SK-N-SH (cell line): ENCODE results near the gene VWA3B. TPM values are rescaled to one million over a fixed set of nuclear protein-coding genes. Genes with fewer than 3 reads are reported as not detected.

ENCODE experiments used
- CTCF ChIA-PET: fragments of 300-600, 350-600 bp; formaldehyde crosslinking; extraction: SDS; loops from one replicate; lab custom pipeline; 2021; lab: Yijun Ruan, JAX
- POLR2A ChIA-PET: fragments of 350-600 bp; sonication (Branson Sonifier 250); formaldehyde crosslinking; extraction: SDS; loops from one replicate; lab custom pipeline; 2020; ENCODE audit warnings: antibody characterized with exemption, inconsistent platforms; lab: Yijun Ruan, JAX
- DNase-seq: peaks from one replicate; pipeline ENCODE4 v3.0.0; 2012
- H2AFZ ChIP-seq: fragments of 200-600 bp; sonication (generic); 2 replicates; pipeline ENCODE4 v1.8.1; 2016; ENCODE audit warnings: antibody characterized with exemption, mild to moderate bottlenecking, low read depth
- H3F3A ChIP-seq: fragments of 200-600 bp; sonication (generic); replicated peaks from 2 replicates; pipeline ENCODE3; 2016; ENCODE audit warnings: antibody characterized with exemption, mild to moderate bottlenecking; ENCODE audit not compliant: insufficient read depth
- H3K27ac ChIP-seq, 2 experiments: fragments of 200-500 bp in 1 of 2; fragments of 200-600 bp in 1 of 2; sonication (Bioruptor generic) in 1 of 2; sonication (generic), shearing (Covaris generic) in 1 of 2; 2 replicates each; pipeline versions ENCODE4 v1.5.1 to v1.6.1; 2014 to 2016; ENCODE audit warnings: low read depth in 2 of 2, inconsistent platforms in 1 of 2, low read length in 1 of 2, mild to moderate bottlenecking in 1 of 2, mixed read lengths in 1 of 2
- H3K27me3 ChIP-seq: fragments of 200-600 bp; sonication (generic), shearing (Covaris generic); 2 replicates; pipeline ENCODE4 v1.6.1; 2016; ENCODE audit warnings: mixed run types; ENCODE audit not compliant: insufficient read depth
- H3K36me3 ChIP-seq, 2 experiments: fragments of 200-500 bp in 1 of 2; fragments of 200-600 bp in 1 of 2; sonication (Bioruptor generic) in 1 of 2; sonication (generic) in 1 of 2; replicated peaks in 1 of 2; 2 replicates each; pipeline versions ENCODE3 to v1.5.1; 2014 to 2016; ENCODE audit warnings: low read length in 1 of 2, mild to moderate bottlenecking in 1 of 2; ENCODE audit not compliant: insufficient read depth in 2 of 2, control insufficient read depth in 1 of 2
- H3K4me1 ChIP-seq, 2 experiments: fragments of 200-500 bp in 1 of 2; fragments of 200-600 bp in 1 of 2; sonication (Bioruptor generic) in 1 of 2; sonication (generic), shearing (Covaris generic) in 1 of 2; 2 replicates each; pipeline versions ENCODE4 v1.5.1 to v1.6.1; 2014 to 2016; ENCODE audit warnings: low read depth in 1 of 2, low read length in 1 of 2, mixed run types in 1 of 2; ENCODE audit not compliant: insufficient read depth in 2 of 2, control insufficient read depth in 1 of 2
- H3K4me2 ChIP-seq: fragments of 200-600 bp; sonication (generic), shearing (Covaris generic); 2 replicates; pipeline ENCODE4 v1.6.1; 2017; ENCODE audit warnings: mixed run types
- H3K4me3 ChIP-seq, 2 experiments: fragments of 200-500 bp in 1 of 2; fragments of 200-600 bp in 1 of 2; sonication (Bioruptor generic) in 1 of 2; sonication (generic), shearing (Covaris generic) in 1 of 2; 2 replicates each; pipeline versions ENCODE4 v1.5.1 to v1.8.1; 2014 to 2016; ENCODE audit warnings: low read depth in 2 of 2, inconsistent platforms in 1 of 2, low read length in 1 of 2, mild to moderate bottlenecking in 1 of 2, mixed read lengths in 1 of 2, moderate library complexity in 1 of 2
- H3K79me2 ChIP-seq: fragments of 200-600 bp; sonication (generic); 2 replicates; pipeline ENCODE4 v1.8.1; 2017; ENCODE audit warnings: mild to moderate bottlenecking; ENCODE audit not compliant: insufficient read depth
- H3K9ac ChIP-seq: fragments of 200-600 bp; sonication (generic); 2 replicates; pipeline ENCODE4 v1.6.1; 2017; ENCODE audit warnings: mixed run types
- H3K9me2 ChIP-seq: fragments of 200-600 bp; sonication (generic); 2 replicates; pipeline ENCODE4 v1.6.1; 2017; ENCODE audit warnings: mixed run types
- H3K9me3 ChIP-seq: fragments of 200-600 bp; sonication (generic); 2 replicates; pipeline ENCODE4 v1.6.1; 2017; ENCODE audit warnings: mixed run types, mild to moderate bottlenecking, moderate library complexity
- H4K20me1 ChIP-seq: fragments of 200-600 bp; sonication (generic); 2 replicates; pipeline ENCODE4 v1.6.1; 2017; ENCODE audit warnings: mild to moderate bottlenecking, mixed run types; ENCODE audit not compliant: insufficient read depth
- CHD2 ChIP-seq: fragments of 150-350 bp; IDR thresholded peaks from 2 replicates; pipeline ENCODE4 v1.6.1; 2018; ENCODE audit warnings: low read length; ENCODE audit not compliant: partially characterized antibody
- EZH2phosphoT487 ChIP-seq: fragments of 200-600 bp; sonication (generic); IDR thresholded peaks from 2 replicates; pipeline ENCODE4 v1.6.1; 2017; ENCODE audit warnings: low read depth, mixed run types, mild to moderate bottlenecking, antibody characterized with exemption, moderate library complexity, borderline replicate concordance
- FOXM1 ChIP-seq: IDR thresholded peaks from 2 replicates; pipeline ENCODE4 v1.4.0; 2012; ENCODE audit warnings: low read depth, mild to moderate bottlenecking
- IRF3 ChIP-seq: fragments of 150-350 bp; IDR thresholded peaks from 2 replicates; pipeline ENCODE4 v1.6.1; 2016; ENCODE audit warnings: mild to moderate bottlenecking, low read depth, low read length
- JUND ChIP-seq: IDR thresholded peaks from 2 replicates; pipeline ENCODE4 v1.4.0; 2012
- MEF2A ChIP-seq: IDR thresholded peaks from 2 replicates; pipeline ENCODE4 v1.4.0; 2012; ENCODE audit warnings: low read depth, borderline replicate concordance
- MXI1 ChIP-seq: IDR thresholded peaks from 2 replicates; pipeline ENCODE4 v1.6.1; 2012; ENCODE audit warnings: mild to moderate bottlenecking, low read depth, low read length, improper control_type of control experiment
- POLR2AphosphoS5 ChIP-seq: IDR thresholded peaks from 2 replicates; pipeline ENCODE4 v1.6.1; 2012; ENCODE audit warnings: low read depth, low read length
- RAD21 ChIP-seq: IDR thresholded peaks from 2 replicates; pipeline ENCODE4 v1.6.1; 2012; ENCODE audit warnings: mild to moderate bottlenecking, low read length
- RCOR1 ChIP-seq: fragments of 150-350 bp; IDR thresholded peaks from 2 replicates; pipeline ENCODE4 v1.6.1; 2017; ENCODE audit warnings: antibody characterized with exemption, low read length
- SIN3A ChIP-seq: IDR thresholded peaks from 2 replicates; pipeline ENCODE4 v1.6.1; 2012; ENCODE audit warnings: low read depth, mild to moderate bottlenecking, low read length, moderate library complexity, borderline replicate concordance
- SMC3 ChIP-seq: IDR thresholded peaks from 2 replicates; pipeline ENCODE4 v1.6.1; 2012; ENCODE audit warnings: low read depth, low read length, improper control_type of control experiment
- TAF1 ChIP-seq: IDR thresholded peaks from 2 replicates; pipeline ENCODE4 v1.6.1; 2012; ENCODE audit warnings: low read depth, mild to moderate bottlenecking, low read length, moderate library complexity, borderline replicate concordance
- YY1 ChIP-seq: IDR thresholded peaks from 2 replicates; pipeline ENCODE4 v1.4.0; 2012; ENCODE audit warnings: low read depth, mild to moderate bottlenecking
- WGBS: methylation state at CpG from one replicate; pipeline ENCODE4 v1.1.6; 2017; ENCODE audit warnings: low lambda C conversion rate; 5-methylcytosine and 5-hydroxymethylcytosine counted together
- polyA plus RNA-seq, 3 experiments: library from polyadenylated mRNA; depleted of rRNA; stranded (reverse); fragments of >200 nt; gene quantifications; 2 replicates each; pipeline ENCODE4 v1.2.3, GENCODE V29; 2012

The VWA3B gene
- polyA plus RNA-seq, 1 of the 3 experiments (the other 2 are of a cell fraction) = not detected

- TF ChIP-seq CHD2 (no peak), FOXM1 (no peak)
- TF ChIP-seq, all 33 proteins: peak for 0
- Histone ChIP-seq H3K27ac (no peak overlapping the region), H3K4me2 (no peak overlapping the region), H3K79me2 (no peaks in the 10 kb centered on the region), H3K9ac (no peak overlapping the region), H3K9me2 (no peaks in the 10 kb centered on the region), H2AFZ (no peak overlapping the region), H3K36me3 (no peaks in the 10 kb centered on the region), H3K27me3 (peaks cover 31% of the 10 kb centered on the region; the same call in 1 of the 2 replicates), H4K20me1 (no peaks in the 10 kb centered on the region), H3K4me1 (peaks cover 0 to 2% of the 10 kb centered on the region in 2 experiments; a peak in 1 of 4 replicates), H3K9me3 (no peaks in the 10 kb centered on the region), H3K4me3 (no peak overlapping the region), H3F3A (no peaks in the 10 kb centered on the region)
- WGBS = 91% methylated on average over 1 of the region's 1 CpG
- DNase-seq = no peak
- ChIA-PET CTCF (interaction anchor here (1.1 to 1.3 kb wide), 3 partner anchors 10 to 81 kb away, joined by 3 read pairs; no protein-coding TSS in a partner anchor), POLR2A (no interaction called here)
Observed at GRCh38 chr2:98350411-98350810, 263.4 kb downstream of the VWA3B start.

GRCh38 chr2:98355881-98356280 is 268.9 kb downstream of the VWA3B start:
- no peak overlapping the region for H3K4me2 ChIP-seq
- DNase-seq = no peak
- POLR2A ChIA-PET = no interaction called here

GRCh38 chr2:98356729-98357128 is 269.8 kb downstream of the VWA3B start:
- Histone ChIP-seq H3K4me3 (no peak overlapping the region), H3K9ac (no peak overlapping the region), H3K4me1 (no peaks in the 10 kb centered on the region), H3K36me3 (no peaks in the 10 kb centered on the region), H3K4me2 (no peak overlapping the region), H3K9me2 (no peaks in the 10 kb centered on the region), H4K20me1 (no peaks in the 10 kb centered on the region), H2AFZ (no peak overlapping the region), H3F3A (no peaks in the 10 kb centered on the region), H3K27me3 (no peaks in the 10 kb centered on the region), H3K9me3 (no peaks in the 10 kb centered on the region), H3K27ac (no peak overlapping the region), H3K79me2 (no peaks in the 10 kb centered on the region)
- CTCF ChIA-PET = interaction anchor here (2.3 kb wide), 1 partner anchor 28 kb away, joined by 7 read pairs; no protein-coding TSS in a partner anchor
- POLR2A ChIA-PET = no interaction called here
- no peak for DNase-seq
- no peak for TF ChIP-seq YY1
- TF ChIP-seq JUND = no peak
- no peak for TF ChIP-seq SIN3A
- TF ChIP-seq POLR2AphosphoS5 = no peak
- TF ChIP-seq IRF3 = no peak
- WGBS = 56% methylated on average over 7 of the region's 7 CpGs

More at GRCh38 chr2:98355881-98356280, 268.9 kb downstream of the VWA3B start:
- no peak overlapping the region for H2AFZ ChIP-seq
- no peaks in the 10 kb centered on the region for H3F3A ChIP-seq
- H3K27me3 ChIP-seq = no peaks in the 10 kb centered on the region
- no peak overlapping the region for H3K27ac ChIP-seq
- H4K20me1 ChIP-seq = no peaks in the 10 kb centered on the region
- no peak for TF ChIP-seq EZH2phosphoT487
- TF ChIP-seq YY1 = no peak
- no peak for TF ChIP-seq RAD21
- no peak for TF ChIP-seq MEF2A
- TF ChIP-seq MXI1 = no peak
- no peak for TF ChIP-seq TAF1
- no peak for TF ChIP-seq RCOR1
- no peak for TF ChIP-seq SMC3
- H3K9me3 ChIP-seq = no peaks in the 10 kb centered on the region
- no peaks in the 10 kb centered on the region for H3K9me2 ChIP-seq
- WGBS = 48% methylated on average over 3 of the region's 3 CpGs
- no peaks in the 10 kb centered on the region for H3K79me2 ChIP-seq
- CTCF ChIA-PET = no interaction called here
- H3K4me3 ChIP-seq = no peak overlapping the region
- H3K9ac ChIP-seq = no peak overlapping the region
- H3K36me3 ChIP-seq = no peaks in the 10 kb centered on the region
- H3K4me1 ChIP-seq = no peaks in the 10 kb centered on the region
